Left lung (tissue), 10 donors: Measurements from ENCODE around the gene PSD4. TPM values are rescaled to one million over a fixed set of nuclear protein-coding genes. Genes with fewer than 3 reads are reported as not detected.

Experiments used
- ATAC-seq: fragments of 200-7000 bp; cut with Tn5 transposase; one replicate; pipeline ENCODE4 v1.9.1; 2020; ENCODE audit warnings: moderate library complexity
- DNase-seq, 4 donors: peaks; one replicate each; pipeline ENCODE4 v3.0.0-alpha.2; 2013 to 2020
- H3K27ac ChIP-seq, 2 donors: fragments of 200-600 bp; sonication (generic) in 1 of 2; one replicate each; pipeline versions ENCODE4 v1.5.0 to v1.8.0; 2020 to 2021
- H3K27me3 ChIP-seq, 2 donors: fragments of 200-600 bp; sonication (generic) in 1 of 2; one replicate each; pipeline versions ENCODE4 v1.5.0 to v1.8.0; 2020 to 2021
- H3K36me3 ChIP-seq, 2 donors: fragments of 200-600 bp; sonication (generic) in 1 of 2; one replicate each; pipeline versions ENCODE4 v1.5.0 to v1.8.0; 2020 to 2021
- H3K4me1 ChIP-seq, 2 donors: fragments of 200-600 bp; one replicate each; pipeline ENCODE4 v1.8.0; 2021
- H3K4me3 ChIP-seq, 2 donors: fragments of 200-600 bp; sonication (generic) in 1 of 2; one replicate each; pipeline versions ENCODE4 v1.5.0 to v1.8.0; 2020 to 2021; ENCODE audit warnings: mild to moderate bottlenecking in 1 of 2
- H3K9me3 ChIP-seq, 2 donors: fragments of 200-600 bp; sonication (generic) in 1 of 2; one replicate each; pipeline versions ENCODE4 v1.5.0 to v1.8.0; 2020 to 2021
- CTCF ChIP-seq, 2 donors: fragments of 200-600 bp; sonication (generic) in 1 of 2; IDR thresholded peaks; one replicate each; pipeline versions ENCODE4 v1.5.0 to v1.8.0; 2021; ENCODE audit warnings: antibody characterized with exemption in 2 of 2
- intact Hi-C, 2 donors: fragments of 100-400 bp; cut with DNase I; formaldehyde crosslinking; loops; one replicate each; pipeline versions ENCODE4 v1.11.2 to v1.14.2; 2022
- polyA plus RNA-seq, 6 donors: library from polyadenylated mRNA; unstranded; fragments of 120-200 nt; gene quantifications; one replicate each; pipeline ENCODE4 v1.2.1, GENCODE V29; 2013; ENCODE audit not compliant: insufficient read length in 6 of 6
- total RNA-seq, 2 donors: library from RNA; stranded (reverse); fragmentation: NEBNext Ultra II Directional; extraction: Animal tissue kit (Norgen Biotek cat#: 25700); gene quantifications; one replicate each; pipeline ENCODE4 v1.2.1, GENCODE V29; 2021
- donor health status: DM: no; HTN: yes; CAD: no.
- donor health status: DM: no; HTN: no; CAD: no.

Gene PSD4
- total and polyA plus RNA-seq, 8 donors: 15.3 to 50.2 (median 20.7) TPM

- Histone ChIP-seq H3K36me3 (peaks cover 0 to 55% of the 10 kb centered on the region in 2 donors), H3K4me3 (no peak overlapping the region), H3K4me1 (peaks cover 0 to 26% of the 10 kb centered on the region in 2 donors), H3K27me3 (no peaks in the 10 kb centered on the region), H3K9me3 (no peaks in the 10 kb centered on the region), H3K27ac (no peak overlapping the region)
- intact Hi-C loops: no loop called here
- DNase-seq (no peak), ATAC-seq (no peak)
- TF ChIP-seq CTCF (IDR thresholded peaks at IDR 0.05): no peak
These were observed 17.1 kb downstream of the PSD4 start for GRCh38 chr2:113190871-113191270.

- Histone ChIP-seq H3K27me3 (no peaks in the 10 kb centered on the region), H3K27ac (no peak overlapping the region), H3K9me3 (no peaks in the 10 kb centered on the region), H3K4me1 (peaks cover 0 to 11% of the 10 kb centered on the region in 2 donors), H3K4me3 (no peak overlapping the region), H3K36me3 (peaks cover 0 to 65% of the 10 kb centered on the region in 2 donors)
- no peak for ATAC-seq
- intact Hi-C loops: no loop called here
- no peak for DNase-seq
- TF ChIP-seq CTCF (IDR thresholded peaks at IDR 0.05): no peak
These were observed 18.8 kb downstream of the PSD4 start for GRCh38 chr2:113192459-113193100.

- Histone ChIP-seq H3K9me3 (no peaks in the 10 kb centered on the region), H3K4me1 (peaks cover 0 to 14% of the 10 kb centered on the region in 2 donors), H3K4me3 (no peak overlapping the region), H3K36me3 (peaks cover 0 to 85% of the 10 kb centered on the region in 2 donors), H3K27ac (no peak overlapping the region), H3K27me3 (no peaks in the 10 kb centered on the region)
- no peak for TF ChIP-seq CTCF (IDR thresholded peaks at IDR 0.05)
- DNase-seq (no peak), ATAC-seq (no peak)
- intact Hi-C loops: loop anchor here in 1 of 2 donors (5.0 kb wide), 1 partner anchor 59 kb away; no protein-coding TSS in a partner anchor
These were observed 22.2 kb downstream of the PSD4 start for GRCh38 chr2:113195923-113196501.

GRCh38 chr2:113196839-113197238 lies 23.1 kb downstream of the PSD4 start:
- Histone ChIP-seq H3K27me3 (no peaks in the 10 kb centered on the region), H3K36me3 (peaks cover 0 to 93% of the 10 kb centered on the region in 2 donors), H3K4me1 (peaks cover 0 to 14% of the 10 kb centered on the region in 2 donors), H3K4me3 (no peak overlapping the region), H3K9me3 (no peaks in the 10 kb centered on the region), H3K27ac (no peak overlapping the region)
- TF ChIP-seq CTCF (IDR thresholded peaks at IDR 0.05): no peak
- intact Hi-C loops: loop anchor here in 1 of 2 donors (5.0 kb wide), 1 partner anchor 60 kb away; no protein-coding TSS in a partner anchor
- ATAC-seq (no peak), DNase-seq (peak in 1 of 4 donors; percentile 42)

- ATAC-seq: no peak
- H3K9me3 ChIP-seq: no peaks in the 10 kb centered on the region
These were observed 23.7 kb downstream of the PSD4 start for GRCh38 chr2:113197347-113198047.

More at GRCh38 chr2:113197347-113198047, 23.7 kb downstream of the PSD4 start:
- intact Hi-C loops: loop anchor here in 1 of 2 donors (5.0 kb wide), 1 partner anchor 60 kb away; no protein-coding TSS in a partner anchor
- Histone ChIP-seq H3K27ac (no peak overlapping the region), H3K36me3 (peaks cover 0 to 94% of the 10 kb centered on the region in 2 donors), H3K4me3 (no peak overlapping the region), H3K4me1 (peaks cover 0 to 14% of the 10 kb centered on the region in 2 donors), H3K27me3 (no peaks in the 10 kb centered on the region)
- no peak for TF ChIP-seq CTCF (IDR thresholded peaks at IDR 0.05)
- peak in 1 of 4 donors; percentile 33 for DNase-seq
